Measurements from ENCODE around the gene KLHL36. TPM values are rescaled to one million over a fixed set of nuclear protein-coding genes. Genes with fewer than 3 reads are reported as not detected.

The KLHL36 gene
- total RNA-seq, 6 experiments from 2014 or later: 37.6 to 58.3 (median 40.7) TPM

DNA sequence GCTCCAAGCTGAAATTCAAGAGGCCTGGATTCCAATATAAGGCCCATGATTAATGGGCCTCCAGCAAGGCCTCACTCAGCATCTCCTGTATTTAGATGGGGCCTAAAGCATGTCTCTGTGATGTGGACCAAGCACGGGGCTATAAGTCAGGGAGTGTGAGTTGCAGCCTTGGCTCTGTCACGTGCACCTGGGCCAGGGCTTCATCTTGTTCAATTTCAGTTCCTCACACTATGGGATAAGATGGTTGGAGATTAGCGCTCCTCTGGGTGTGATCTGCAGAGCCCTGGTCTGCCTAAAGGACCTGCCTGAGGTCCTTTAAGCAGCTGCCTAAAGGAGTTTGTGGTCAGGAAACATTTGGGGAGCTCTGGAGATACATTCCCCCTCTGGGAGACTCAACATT is 25.2 kb downstream of the KLHL36 start:
- TF ChIP-seq CTCF (IDR thresholded peaks at IDR 0.05): no peak
- H3K4me3 Mint-ChIP-seq: no peak overlapping the region
- H3K36me3 Mint-ChIP-seq (ENCODE audit: low read depth): no peaks in the 10 kb centered on the region
- no peaks in the 10 kb centered on the region for H3K9me3 Mint-ChIP-seq
- peaks cover 2% of the 10 kb centered on the region; the same call in 1 of the 2 replicates for H3K27me3 Mint-ChIP-seq (ENCODE audit: insufficient read depth)
- H3K4me1 Mint-ChIP-seq (ENCODE audit: low read depth): peaks cover 7% of the 10 kb centered on the region; the same call in 1 of the 2 replicates
- H3K27ac Mint-ChIP-seq: no peak overlapping the region
- no peak for DNase-seq

DNA sequence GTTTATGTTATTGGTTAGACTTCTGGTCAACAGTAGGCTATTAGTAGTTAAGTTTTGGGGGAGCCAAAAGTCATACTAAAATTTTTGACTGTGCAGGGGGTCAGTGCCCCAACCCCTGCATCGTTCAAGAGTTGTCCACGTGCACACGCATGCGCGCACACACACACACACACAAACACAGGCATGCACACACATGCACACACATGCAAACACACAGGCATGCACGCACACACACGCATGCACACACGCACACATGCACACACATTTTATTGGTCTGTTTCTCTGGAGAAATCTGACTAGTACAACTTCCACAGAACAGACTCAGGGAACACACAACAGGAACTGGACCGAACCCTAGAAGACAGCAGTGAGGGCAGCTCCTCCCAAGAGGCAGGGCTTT is 27.1 kb downstream of the KLHL36 start:
- Mint-ChIP-seq H3K27me3 (ENCODE audit: insufficient read depth) (peaks cover 2% of the 10 kb centered on the region), H3K27ac (no peak overlapping the region), H3K4me1 (ENCODE audit: low read depth) (peaks cover 7% of the 10 kb centered on the region; the same call in 1 of the 2 replicates), H3K4me3 (no peak overlapping the region), H3K36me3 (ENCODE audit: low read depth) (no peaks in the 10 kb centered on the region), H3K9me3 (no peaks in the 10 kb centered on the region)
- TF ChIP-seq CTCF (IDR thresholded peaks at IDR 0.05): no peak
- no peak for DNase-seq

DNA sequence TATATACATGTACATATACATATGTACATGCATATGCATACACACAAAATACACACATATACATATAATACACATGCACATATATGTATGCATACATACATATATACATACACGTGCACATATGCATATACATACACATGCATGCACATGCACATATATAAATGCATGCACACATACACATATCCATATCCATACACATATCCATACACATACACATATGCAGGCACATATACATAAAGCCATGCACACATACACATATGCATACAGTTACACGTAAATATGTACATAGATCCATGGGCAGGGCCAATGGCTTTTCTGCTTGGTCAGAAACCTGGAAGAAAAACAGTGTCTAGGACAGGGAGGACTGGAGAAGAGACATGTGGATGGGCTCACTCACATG is 27.6 kb downstream of the KLHL36 start:
- H3K9me3 Mint-ChIP-seq: no peaks in the 10 kb centered on the region
- no peak for TF ChIP-seq CTCF (IDR thresholded peaks at IDR 0.05)

DNA sequence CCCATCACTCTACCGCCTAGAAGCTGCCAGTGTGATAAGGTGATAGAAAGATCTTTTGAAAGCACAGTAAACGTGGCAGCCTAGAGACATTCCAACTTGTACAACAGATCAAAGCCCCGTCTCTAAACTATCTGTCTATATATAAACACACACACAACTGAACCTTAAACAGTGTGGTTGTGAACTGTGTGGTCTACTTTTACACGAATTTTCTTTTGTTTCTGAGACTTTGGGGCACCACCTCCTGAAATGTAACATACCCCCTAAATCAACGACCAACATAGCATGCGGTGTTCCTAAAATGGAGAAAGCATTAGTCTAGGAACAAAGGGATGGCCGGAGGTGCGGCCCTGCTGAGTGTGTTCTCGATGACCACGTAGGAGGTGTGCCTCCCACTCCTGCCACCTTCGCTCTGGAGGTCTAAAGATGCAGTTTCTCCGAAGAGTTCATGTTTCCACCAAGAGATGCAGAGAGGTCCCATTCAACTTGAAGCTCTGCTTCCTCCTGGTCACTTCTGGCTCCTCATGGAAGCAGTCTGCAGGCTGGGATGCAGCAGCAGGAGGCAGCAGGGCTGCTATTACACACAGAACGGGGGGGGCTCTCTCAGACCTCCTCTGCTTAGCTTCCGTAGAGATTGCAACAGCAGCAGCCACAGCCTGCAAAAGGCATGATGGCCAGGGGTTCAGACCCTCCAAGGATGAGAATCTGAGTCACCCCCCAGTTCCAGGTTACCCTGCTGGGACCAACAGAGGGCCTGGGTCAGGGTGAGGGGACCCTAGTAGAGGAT is 28.9 kb downstream of the KLHL36 start:
- Mint-ChIP-seq H3K4me3 (no peak overlapping the region), H3K27me3 (ENCODE audit: insufficient read depth) (peaks cover 2% of the 10 kb centered on the region), H3K36me3 (ENCODE audit: low read depth) (no peaks in the 10 kb centered on the region), H3K9me3 (no peaks in the 10 kb centered on the region), H3K27ac (no peak overlapping the region), H3K4me1 (ENCODE audit: low read depth) (peaks cover 7% of the 10 kb centered on the region; the same call in 1 of the 2 replicates)
- no peak for DNase-seq
- TF ChIP-seq CTCF (IDR thresholded peaks at IDR 0.05): no peak

More for the DNA sequence above, 27.6 kb downstream of the KLHL36 start:
- no peak for DNase-seq
- peaks cover 7% of the 10 kb centered on the region; the same call in 1 of the 2 replicates for H3K4me1 Mint-ChIP-seq (ENCODE audit: low read depth)
- peaks cover 2% of the 10 kb centered on the region for H3K27me3 Mint-ChIP-seq (ENCODE audit: insufficient read depth)
- no peak overlapping the region for H3K4me3 Mint-ChIP-seq
- no peaks in the 10 kb centered on the region for H3K36me3 Mint-ChIP-seq (ENCODE audit: low read depth)
- no peak overlapping the region for H3K27ac Mint-ChIP-seq

DNA sequence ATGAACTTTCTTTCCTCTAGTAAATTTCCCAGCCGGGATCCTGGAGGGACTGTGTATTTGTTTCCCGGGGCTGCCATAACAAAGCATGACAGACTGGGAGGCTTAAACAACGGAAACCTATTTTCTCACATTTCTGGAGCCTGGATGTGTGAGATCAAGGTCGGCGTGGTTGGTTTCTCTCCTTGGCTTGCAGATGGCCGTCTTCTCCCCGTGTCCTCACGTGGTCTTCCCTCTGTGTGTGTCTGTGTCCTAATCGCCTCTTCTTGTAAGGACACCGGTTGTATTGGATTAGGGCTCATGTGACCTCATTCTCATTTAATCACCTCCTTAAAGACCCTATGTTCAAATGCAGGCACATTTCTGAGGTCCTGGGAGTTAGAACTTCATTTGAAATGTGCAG is 29.5 kb downstream of the KLHL36 start:
- Mint-ChIP-seq H3K4me1 (ENCODE audit: low read depth) (peaks cover 7% of the 10 kb centered on the region; the same call in 1 of the 2 replicates), H3K27me3 (ENCODE audit: insufficient read depth) (peaks cover 2% of the 10 kb centered on the region), H3K27ac (no peak overlapping the region), H3K4me3 (no peak overlapping the region), H3K9me3 (no peaks in the 10 kb centered on the region), H3K36me3 (ENCODE audit: low read depth) (no peaks in the 10 kb centered on the region)
- no peak for TF ChIP-seq CTCF (IDR thresholded peaks at IDR 0.05)
- DNase-seq: no peak
